ENCODE data around the gene EHD1. TPM values are rescaled to one million over a fixed set of nuclear protein-coding genes. Genes with fewer than 3 reads are reported as not detected.
"Not testable (repeated sequence)": the region's sequence is repeated elsewhere in the genome, so short reads cannot be mapped to it uniquely, and the experiment has no call there.

The EHD1 gene
- total RNA-seq, 1 experiment from 2014 or later = 81.4 TPM

- DNase-seq (ENCODE audit: low spot score) = no peak
These were observed 51.6 kb downstream of the EHD1 start for GRCh38 chr11:64826578-64827450.

DNA sequence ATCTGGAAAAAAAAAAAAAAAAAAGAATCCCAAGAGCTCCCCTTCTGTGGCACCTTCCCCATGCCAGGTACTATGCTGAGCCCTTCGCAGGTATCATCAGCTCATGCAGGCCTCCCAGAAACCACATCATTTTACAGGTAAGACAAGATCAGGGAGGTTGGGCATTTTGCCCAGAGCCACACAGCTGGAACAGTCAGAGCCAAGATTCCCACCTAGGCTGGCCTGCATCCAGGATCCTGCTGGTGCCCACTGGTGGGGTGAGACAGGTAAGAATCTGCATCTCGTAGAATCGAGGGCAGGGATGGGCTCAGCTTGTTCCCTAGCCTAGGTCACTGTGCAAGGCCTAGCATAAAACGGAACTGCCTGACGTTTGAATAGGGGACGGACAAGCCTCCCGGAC, 52.4 kb downstream of the EHD1 start:
- DNase-seq (ENCODE audit: low spot score) = no peak

GRCh38 chr11:64823568-64824119, 54.8 kb downstream of the EHD1 start:
- no peak for DNase-seq (ENCODE audit: low spot score)

GRCh38 chr11:64817476-64817875, 60.9 kb downstream of the EHD1 start:
- no peak for DNase-seq (ENCODE audit: low spot score)

- DNase-seq (ENCODE audit: low spot score) = not testable (repeated sequence)
These were observed 63.0 kb downstream of the EHD1 start for GRCh38 chr11:64815433-64815832.

DNA sequence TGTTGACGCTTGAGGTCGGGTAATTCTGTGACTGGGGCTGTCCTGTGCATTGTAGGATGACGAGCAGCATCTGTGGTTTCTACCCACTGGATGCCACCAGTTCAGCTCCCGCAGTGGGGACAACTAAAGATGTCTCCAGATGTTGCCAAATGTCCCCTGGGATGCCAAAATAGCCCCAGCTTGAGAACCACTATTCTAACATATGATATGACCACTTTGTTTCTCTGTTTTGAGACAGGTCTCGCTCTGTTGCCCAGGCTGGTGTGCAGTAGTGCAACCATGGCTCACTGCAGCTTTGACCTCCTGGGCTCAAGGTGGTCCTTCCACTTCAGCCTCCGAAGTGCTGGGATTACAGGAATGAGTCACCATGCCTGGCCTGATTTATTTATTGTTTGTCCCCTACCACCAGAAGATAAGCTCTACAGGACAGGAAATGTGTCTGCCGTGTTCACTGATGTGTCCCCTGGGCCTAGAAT, 63.7 kb downstream of the EHD1 start:
- DNase-seq (ENCODE audit: low spot score) = peak; percentile 53

DNA sequence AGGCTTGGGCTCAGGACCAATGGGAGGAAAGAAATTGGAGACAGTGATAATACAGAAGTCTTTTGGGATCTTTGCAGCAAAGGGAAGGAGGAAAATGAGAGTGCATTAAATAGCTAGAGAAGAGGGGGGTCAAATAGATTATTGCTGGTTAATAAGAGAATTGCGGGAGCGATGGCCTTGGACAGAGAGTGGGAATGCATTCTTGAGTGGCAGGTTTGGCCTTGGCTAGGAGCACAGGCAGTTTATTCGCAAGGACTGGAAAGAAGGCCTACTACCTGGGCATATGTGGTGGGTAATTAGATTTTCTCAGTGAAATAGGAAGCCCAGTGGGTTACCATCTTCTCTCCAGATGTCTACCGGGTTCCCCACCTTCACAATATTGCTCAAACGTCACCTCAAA, 64.6 kb downstream of the EHD1 start:
- no peak for DNase-seq (ENCODE audit: low spot score)

- no peak for DNase-seq (ENCODE audit: low spot score)
These were observed 67.5 kb downstream of the EHD1 start for GRCh38 chr11:64810891-64811272.

DNA sequence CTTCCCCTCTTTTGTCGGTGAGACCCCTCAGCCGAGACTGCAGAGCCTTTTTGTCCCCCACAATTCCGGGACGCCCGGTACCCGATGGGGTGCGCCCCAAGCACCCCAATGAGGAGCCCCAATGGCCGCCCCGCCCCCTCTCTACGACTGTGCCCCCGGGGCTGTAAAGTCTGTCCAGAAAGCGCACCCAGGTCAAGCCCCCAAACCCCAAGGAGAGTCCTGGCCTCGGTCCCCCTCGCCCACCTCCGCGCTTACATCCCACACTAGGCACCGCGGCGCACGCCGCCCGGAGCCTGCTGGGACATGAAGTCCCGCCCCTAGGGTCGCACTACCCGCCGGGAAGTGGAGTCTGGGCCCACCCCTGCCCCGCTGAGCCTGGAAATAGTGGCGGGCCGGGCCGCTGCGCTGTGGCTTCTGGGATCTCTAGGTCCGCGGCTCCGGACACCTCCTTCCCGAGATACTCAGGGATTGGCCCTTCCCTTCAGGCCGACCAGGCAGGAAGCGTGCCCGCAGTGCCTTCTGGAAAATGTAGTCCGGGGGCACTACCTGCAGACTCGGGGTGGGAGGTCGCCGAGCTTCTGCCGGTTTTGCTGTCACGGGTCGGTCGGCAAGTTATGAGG, 68.0 kb downstream of the EHD1 start, which contains the start of gene MEN1:
MEN1 (minus strand) TSS at position 281 of the 620 bp plus-strand sequence. CDS start 442 bp downstream, outside the sequence.
- DNase-seq (ENCODE audit: low spot score) = peak; percentile 87

GRCh38 chr11:64809781-64810241, 68.6 kb downstream of the EHD1 start:
- DNase-seq (ENCODE audit: low spot score) = no peak

- no peak for DNase-seq (ENCODE audit: low spot score)
These were observed 72.9 kb downstream of the EHD1 start for GRCh38 chr11:64805481-64805880.

DNA sequence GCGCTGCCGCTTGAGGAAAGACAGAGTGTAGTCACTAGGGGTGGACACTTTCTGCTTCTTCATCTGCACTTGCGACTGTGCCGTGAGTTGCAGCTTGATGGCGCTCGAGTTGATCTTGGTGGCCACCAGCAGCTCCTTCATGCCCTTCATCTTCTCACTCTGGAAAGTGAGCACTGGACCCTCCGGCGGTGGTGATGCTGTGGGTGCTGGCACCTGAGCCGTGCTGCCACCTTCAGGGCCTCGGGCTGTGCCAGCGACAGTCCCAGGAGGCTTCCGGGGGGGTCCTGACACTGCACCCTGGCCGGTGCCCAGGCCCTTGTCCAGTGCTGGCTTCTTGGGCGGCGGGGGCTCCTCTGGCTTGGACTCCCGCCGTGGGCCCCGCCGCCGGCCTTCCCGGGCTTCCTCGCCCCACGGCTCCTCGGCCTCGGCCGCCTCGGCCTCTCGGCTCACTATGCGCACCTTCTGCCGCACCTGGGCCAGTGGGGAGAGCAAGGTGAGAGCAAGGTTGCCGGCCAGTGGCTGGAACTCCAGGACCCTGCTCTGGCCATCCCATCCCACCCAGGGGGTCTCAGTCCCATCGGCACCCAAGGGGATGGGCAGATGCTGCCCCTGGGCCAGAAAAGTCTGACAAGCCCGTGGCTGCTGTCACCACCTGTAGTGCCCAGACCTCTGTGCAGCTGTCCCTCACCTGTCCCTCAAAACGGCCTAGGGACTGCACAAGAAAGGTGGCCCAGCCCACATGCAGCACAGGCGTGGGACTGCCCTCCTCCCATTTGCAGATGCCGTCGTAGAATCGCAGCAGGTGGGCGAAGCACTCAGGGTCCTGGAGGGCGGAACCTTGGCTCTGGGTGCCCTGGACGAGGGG, 73.8 kb downstream of the EHD1 start:
- no peak for DNase-seq (ENCODE audit: low spot score)

DNA sequence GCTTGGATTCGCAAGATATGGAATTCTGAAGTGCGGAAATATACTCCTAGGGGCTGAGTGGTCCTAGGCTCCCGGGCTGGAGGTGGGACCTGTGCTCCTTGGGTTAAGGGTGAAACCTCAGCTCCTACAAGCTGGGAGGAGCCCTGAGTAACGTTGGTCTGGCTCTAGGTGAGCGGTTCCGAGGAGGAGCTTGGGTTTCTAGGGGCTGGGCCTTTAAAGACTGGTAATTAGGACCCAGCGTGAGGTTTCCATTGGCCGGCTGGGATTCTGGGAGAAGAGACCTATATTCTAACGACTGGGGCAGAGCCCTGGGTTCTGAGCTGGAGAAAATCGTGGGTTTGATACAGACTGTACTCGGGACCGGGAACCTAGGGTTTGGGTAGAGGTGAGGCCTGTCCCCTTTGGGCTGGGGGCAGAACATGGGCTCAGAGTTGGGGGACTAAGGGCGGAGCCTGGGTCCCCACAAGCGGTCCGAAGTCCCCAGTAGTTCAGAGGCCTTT, 74.5 kb downstream of the EHD1 start:
- no peak for DNase-seq (ENCODE audit: low spot score)

- DNase-seq (ENCODE audit: low spot score) = peak; percentile 73
These were observed 75.1 kb downstream of the EHD1 start, which contains the start of gene MAP4K2 for GRCh38 chr11:64803158-64803845. Gene MAP4K2 (minus strand): TSS chr11:64803214. CDS start chr11:64803149, 65 bp downstream.

GRCh38 chr11:64802370-64803157, 75.9 kb downstream of the EHD1 start:
- DNase-seq (ENCODE audit: low spot score) = no peak

Other genes starting within 250 kb of the EHD1 start
- gene NRXN2, start 155.4 kb downstream of the EHD1 start, total RNA-seq (2014; rRNA removed; shearing (Covaris generic)) = 0.05 and 0.14 TPM in 2 replicates
- gene RASGRP2, start 134.5 kb downstream of the EHD1 start, total RNA-seq (2014; rRNA removed; shearing (Covaris generic)) = 0.07 and 2.1 TPM in 2 replicates
- 0.12 TPM in 1 of 2 replicates, not detected in the other for gene PYGM, start 118.6 kb downstream of the EHD1 start, total RNA-seq (2014; rRNA removed; shearing (Covaris generic))
- 61.8 and 149 TPM in 2 replicates for gene SF1, start 100.1 kb downstream of the EHD1 start, total RNA-seq (2014; rRNA removed; shearing (Covaris generic))
- 30.8 and 40.5 TPM in 2 replicates for gene MAP4K2, start 75.4 kb downstream of the EHD1 start, total RNA-seq (2014; rRNA removed; shearing (Covaris generic))
- gene MEN1, start 68.1 kb downstream of the EHD1 start, total RNA-seq (2014; rRNA removed; shearing (Covaris generic)) = 14.3 and 15.0 TPM in 2 replicates
- 3.7 and 4.1 TPM in 2 replicates for gene CDC42BPG, start 34.0 kb downstream of the EHD1 start, total RNA-seq (2014; rRNA removed; shearing (Covaris generic))
- 10.7 and 15.1 TPM in 2 replicates for gene ATG2A, start 38.6 kb upstream of the EHD1 start, total RNA-seq (2014; rRNA removed; shearing (Covaris generic))
- 18.4 and 19.6 TPM in 2 replicates for gene PPP2R5B, start 46.1 kb upstream of the EHD1 start, total RNA-seq (2014; rRNA removed; shearing (Covaris generic))
- not detected in 2 replicates for gene GPHA2, start 57.3 kb upstream of the EHD1 start, total RNA-seq (2014; rRNA removed; shearing (Covaris generic))
- not detected in 2 replicates for gene MAJIN, start 93.5 kb upstream of the EHD1 start, total RNA-seq (2014; rRNA removed; shearing (Covaris generic))
- 0.50 and 0.59 TPM in 2 replicates for gene BATF2, start 118.3 kb upstream of the EHD1 start, total RNA-seq (2014; rRNA removed; shearing (Covaris generic))
- gene ARL2, start 135.5 kb upstream of the EHD1 start, total RNA-seq (2014; rRNA removed; shearing (Covaris generic)) = 170 and 196 TPM in 2 replicates
- gene SNX15, start 148.8 kb upstream of the EHD1 start, total RNA-seq (2014; rRNA removed; shearing (Covaris generic)) = 13.4 and 31.2 TPM in 2 replicates
- gene SAC3D1, start 162.6 kb upstream of the EHD1 start, total RNA-seq (2014; rRNA removed; shearing (Covaris generic)) = 44.0 and 52.3 TPM in 2 replicates
- gene NAALADL1, start 179.9 kb upstream of the EHD1 start, total RNA-seq (2014; rRNA removed; shearing (Covaris generic)) = not detected in 2 replicates
- 40.0 and 49.5 TPM in 2 replicates for gene CDCA5, start 205.4 kb upstream of the EHD1 start, total RNA-seq (2014; rRNA removed; shearing (Covaris generic))
- 41.4 and 65.5 TPM in 2 replicates for gene ZFPL1, start 205.6 kb upstream of the EHD1 start, total RNA-seq (2014; rRNA removed; shearing (Covaris generic))
- gene VPS51, start 217.6 kb upstream of the EHD1 start, total RNA-seq (2014; rRNA removed; shearing (Covaris generic)) = 51.1 and 208 TPM in 2 replicates
- gene TM7SF2, start 233.3 kb upstream of the EHD1 start, total RNA-seq (2014; rRNA removed; shearing (Covaris generic)) = 1.9 and 8.5 TPM in 2 replicates
- 10.4 and 22.3 TPM in 2 replicates for gene ZNHIT2, start 239.1 kb upstream of the EHD1 start, total RNA-seq (2014; rRNA removed; shearing (Covaris generic))
- 286 and 528 TPM in 2 replicates for gene FAU, start 243.5 kb upstream of the EHD1 start, total RNA-seq (2014; rRNA removed; shearing (Covaris generic))
- 52.8 and 82.4 TPM in 2 replicates for gene MRPL49, start 243.7 kb upstream of the EHD1 start, total RNA-seq (2014; rRNA removed; shearing (Covaris generic))